Measurements from ENCODE around the gene PRG3. TPM values are rescaled to one million over a fixed set of nuclear protein-coding genes. Genes with fewer than 3 reads are reported as not detected.

Gene PRG3
- total RNA-seq, result not detected in 2 replicates

GRCh38 chr11:57380975-57381374 is at the start of gene PRG3:
PRG3 (minus strand) TSS chr11:57381150; CDS start chr11:57380708, 442 bp downstream.

GRCh38 chr11:57426929-57427726 is 46.2 kb upstream of the PRG3 start, which contains the start of gene SLC43A3:
SLC43A3 (minus strand) TSS chr11:57427121; CDS start chr11:57426172, 949 bp downstream.

GRCh38 chr11:57390535-57390934 is 9.6 kb upstream of the PRG3 start, which contains the start of gene PRG2:
PRG2 (minus strand) TSS chr11:57390650; CDS start chr11:57389944, 706 bp downstream.

GRCh38 chr11:57338142-57338541 is 42.8 kb downstream of the PRG3 start, which contains the start of gene P2RX3:
P2RX3 (plus strand) TSS chr11:57338352; CDS start chr11:57338551, 199 bp downstream.

GRCh38 chr11:57335343-57336110 is 45.4 kb downstream of the PRG3 start, which contains the start of gene SSRP1:
SSRP1 (minus strand) TSS chr11:57335892; CDS start chr11:57335121, 771 bp downstream.

Other genes starting within 250 kb of the PRG3 start
- gene LRRC55, start 199.2 kb downstream of the PRG3 start, total RNA-seq, result not detected in 2 replicates
- gene APLNR, start 143.9 kb downstream of the PRG3 start, total RNA-seq, result not detected in 2 replicates
- 102 and 105 TPM in 2 replicates for gene TNKS1BP1, start 56.2 kb downstream of the PRG3 start, total RNA-seq
- 53.3 and 67.8 TPM in 2 replicates for gene SSRP1, start 45.3 kb downstream of the PRG3 start, total RNA-seq
- 0.11 and 0.13 TPM in 2 replicates for gene P2RX3, start 42.8 kb downstream of the PRG3 start, total RNA-seq
- 0.11 TPM in 1 of 2 replicates, not detected in the other for gene PRG2, start 9.5 kb upstream of the PRG3 start, total RNA-seq
- 58.8 and 125 TPM in 2 replicates for gene SLC43A3, start 46.0 kb upstream of the PRG3 start, total RNA-seq
- 0.39 TPM in 1 of 2 replicates, not detected in the other for gene RTN4RL2, start 79.4 kb upstream of the PRG3 start, total RNA-seq
- gene SLC43A1, start 134.6 kb upstream of the PRG3 start, total RNA-seq, result 12.0 and 14.5 TPM in 2 replicates
- gene TIMM10, start 149.6 kb upstream of the PRG3 start, total RNA-seq, result 22.7 and 34.0 TPM in 2 replicates
- gene SMTNL1, start 156.4 kb upstream of the PRG3 start, total RNA-seq, result not detected in 2 replicates
- 49.2 and 49.5 TPM in 2 replicates for gene UBE2L6, start 186.5 kb upstream of the PRG3 start, total RNA-seq
- gene SERPING1, start 216.5 kb upstream of the PRG3 start, total RNA-seq, result 19.6 and 31.0 TPM in 2 replicates

Data from articular chondrocyte of knee joint (primary cell).